ENCODE data around the gene PAOX. TPM values are rescaled to one million over a fixed set of nuclear protein-coding genes. Genes with fewer than 3 reads are reported as not detected.

The PAOX gene
- total RNA-seq, 2 donors from 2014 or later = 2.4 to 3.5 TPM

- Histone ChIP-seq H3K36me3 (no peaks in the 10 kb centered on the region), H3K27me3 (no peaks in the 10 kb centered on the region), H3K4me3 (no peak overlapping the region), H3K9me3 (no peaks in the 10 kb centered on the region), H3K4me1 (peaks cover 0 to 27% of the 10 kb centered on the region in 2 donors), H3K27ac (no peak overlapping the region)
- DNase-seq (ENCODE audit: low spot score) = no peak
- no peak for TF ChIP-seq CTCF (IDR thresholded peaks at IDR 0.05)
Observed at GRCh38 chr10:133377025-133377817, 1.8 kb upstream of the PAOX start.

DNA sequence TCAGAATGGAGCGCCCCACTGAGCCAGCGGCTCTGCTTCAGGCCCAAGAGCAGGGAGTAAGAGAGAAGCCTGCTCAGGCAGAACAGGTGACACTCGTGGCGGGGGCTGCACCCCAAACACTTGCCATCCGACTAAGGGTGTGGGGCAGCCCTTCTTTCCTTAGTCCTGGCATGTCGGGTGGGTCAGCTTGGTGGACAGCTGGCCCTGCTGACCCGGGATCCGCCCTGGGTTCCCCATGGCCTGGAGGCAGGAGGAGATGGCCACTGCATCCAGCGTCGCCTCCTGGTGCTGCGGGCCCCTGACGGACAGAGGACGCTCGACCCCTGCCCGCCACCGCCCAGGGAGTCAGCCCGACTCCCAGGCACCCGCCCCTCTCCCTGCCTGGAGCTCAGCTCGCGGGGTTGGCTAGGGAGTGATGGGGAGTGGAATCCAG, 1.2 kb upstream of the PAOX start:
- Histone ChIP-seq H3K4me1 (peaks cover 0 to 23% of the 10 kb centered on the region in 2 donors), H3K27me3 (no peaks in the 10 kb centered on the region), H3K4me3 (peak overlapping the region; percentile 80 to 92), H3K27ac (peak overlapping the region; percentile 76 to 79), H3K9me3 (no peaks in the 10 kb centered on the region), H3K36me3 (no peaks in the 10 kb centered on the region)
- TF ChIP-seq CTCF (IDR thresholded peaks at IDR 0.05) = no peak
- no peak for DNase-seq (ENCODE audit: low spot score)

GRCh38 chr10:133378251-133379096, 588 bp upstream of the PAOX start:
- Histone ChIP-seq H3K27me3 (no peaks in the 10 kb centered on the region), H3K9me3 (no peaks in the 10 kb centered on the region), H3K4me3 (peak overlapping the region; percentile 80 to 92), H3K4me1 (peaks cover 0 to 23% of the 10 kb centered on the region in 2 donors), H3K36me3 (no peaks in the 10 kb centered on the region), H3K27ac (peak overlapping the region; percentile 76 to 79)
- no peak for TF ChIP-seq CTCF (IDR thresholded peaks at IDR 0.05)
- no peak for DNase-seq (ENCODE audit: low spot score)

DNA sequence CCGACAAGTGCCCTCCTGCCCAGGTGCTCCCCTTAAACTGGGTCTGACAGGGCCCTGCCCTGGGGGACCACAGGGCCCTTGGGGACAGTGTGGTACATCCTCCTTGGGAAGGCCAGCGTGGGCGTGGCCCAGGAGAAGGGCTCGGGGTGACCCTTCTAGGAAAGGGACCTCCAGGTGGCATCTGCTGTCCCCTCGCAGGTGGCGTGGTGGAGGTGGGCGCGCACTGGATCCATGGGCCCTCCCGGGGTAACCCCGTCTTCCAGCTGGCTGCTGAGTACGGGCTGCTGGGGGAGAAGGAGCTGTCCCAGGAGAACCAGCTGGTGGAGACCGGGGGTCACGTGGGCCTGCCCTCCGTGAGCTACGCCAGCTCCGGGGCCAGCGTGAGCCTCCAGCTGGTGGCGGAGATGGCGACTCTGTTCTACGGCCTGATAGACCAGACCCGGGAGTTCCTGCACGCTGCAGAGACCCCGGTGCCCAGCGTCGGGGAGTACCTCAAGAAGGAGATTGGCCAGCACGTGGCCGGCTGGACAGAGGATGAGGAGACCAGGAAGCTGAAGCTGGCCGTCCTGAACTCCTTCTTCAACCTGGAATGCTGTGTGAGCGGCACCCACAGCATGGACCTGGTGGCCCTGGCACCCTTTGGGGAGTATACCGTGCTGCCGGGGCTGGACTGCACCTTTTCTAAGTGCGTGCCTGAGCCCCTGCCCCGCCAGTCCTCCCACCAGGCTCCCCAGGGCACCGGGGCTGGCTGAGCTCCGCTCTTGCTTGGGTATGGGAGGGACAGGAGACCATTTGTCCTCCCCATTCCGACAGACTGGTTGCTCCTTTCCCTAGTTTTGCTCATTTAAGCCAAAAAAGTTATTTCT, 972 bp downstream of the PAOX start:
- no peak for TF ChIP-seq CTCF (IDR thresholded peaks at IDR 0.05)
- Histone ChIP-seq H3K36me3 (no peaks in the 10 kb centered on the region), H3K4me1 (peaks cover 0 to 16% of the 10 kb centered on the region in 2 donors), H3K27me3 (no peaks in the 10 kb centered on the region), H3K27ac (peak overlapping the region in 1 of 2 donors; percentile 65), H3K9me3 (no peaks in the 10 kb centered on the region), H3K4me3 (peak overlapping the region; percentile 86 to 92)
- no peak for DNase-seq (ENCODE audit: low spot score)

DNA sequence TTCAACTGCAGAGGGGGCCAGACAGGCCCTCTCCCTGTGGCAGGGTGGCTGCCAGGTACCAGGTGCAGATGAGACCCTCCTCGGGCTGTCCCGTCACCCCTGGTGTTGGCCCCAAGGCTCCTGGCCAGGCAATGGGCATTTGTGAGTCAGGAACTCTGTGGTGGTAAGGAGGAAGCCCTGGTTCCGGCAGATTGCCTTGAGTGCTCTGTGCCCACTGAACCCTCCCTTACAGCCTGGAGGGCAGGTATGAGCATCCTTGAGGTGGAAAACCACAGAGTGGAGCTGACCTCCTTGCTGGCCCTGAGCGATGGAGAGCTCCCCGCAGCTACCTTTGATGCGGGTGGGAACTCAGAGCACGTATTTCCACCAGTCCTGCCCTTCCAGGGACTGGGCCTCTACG, 2.0 kb downstream of the PAOX start:
- Histone ChIP-seq H3K36me3 (no peaks in the 10 kb centered on the region), H3K27me3 (no peaks in the 10 kb centered on the region), H3K9me3 (no peaks in the 10 kb centered on the region), H3K27ac (no peak overlapping the region), H3K4me1 (peaks cover 0 to 16% of the 10 kb centered on the region in 2 donors), H3K4me3 (no peak overlapping the region)
- TF ChIP-seq CTCF (IDR thresholded peaks at IDR 0.05) = no peak
- no peak for DNase-seq (ENCODE audit: low spot score)

Measured in right atrium auricular region (tissue), 2 donors.